Measurements from ENCODE around the gene VPS11. TPM values are rescaled to one million over a fixed set of nuclear protein-coding genes. Genes with fewer than 3 reads are reported as not detected.

Gene VPS11
- total RNA-seq, 2 experiments from 2014 or later: 76.4 to 84.3 TPM

DNA sequence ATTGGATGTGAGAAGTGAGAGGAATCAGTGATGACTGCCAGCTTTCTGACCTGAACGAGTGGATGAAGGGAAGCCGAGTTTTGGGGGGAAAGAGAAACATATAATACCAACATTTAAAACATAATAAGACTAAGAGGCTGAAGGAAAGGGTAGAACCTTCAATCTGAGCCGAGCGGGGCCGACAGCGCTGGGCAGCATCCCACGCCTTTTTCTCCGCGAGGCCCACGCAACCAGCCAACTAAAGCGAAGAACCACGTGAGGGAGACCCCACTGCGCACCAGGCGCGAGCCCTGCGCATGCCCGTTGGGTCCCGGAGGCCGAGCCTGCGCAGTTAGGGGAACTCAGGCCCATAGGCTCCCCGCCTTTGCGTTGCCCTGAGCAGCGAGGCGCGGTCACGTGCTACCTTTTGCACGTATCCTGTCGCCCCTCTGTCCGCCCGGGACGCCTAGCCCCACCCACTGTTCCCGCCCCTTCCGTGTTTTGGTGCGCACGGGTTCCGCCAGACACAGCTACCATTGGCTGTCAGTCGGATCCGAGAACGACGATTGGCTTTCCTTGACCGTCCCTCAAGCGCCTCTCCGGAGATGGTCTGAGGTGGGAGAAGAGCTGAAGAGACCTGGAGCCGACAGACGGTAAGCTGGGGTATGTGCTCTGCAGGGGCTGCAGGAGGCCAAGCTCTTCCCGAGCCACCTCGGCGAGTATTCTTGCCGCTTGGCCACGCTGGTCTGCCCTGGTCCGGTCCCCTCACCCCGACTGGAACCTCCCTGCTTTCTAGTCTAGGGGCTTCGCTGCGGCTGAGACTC lies 53.6 kb downstream of the VPS11 start, which contains the start of gene HINFP:
TSS of gene HINFP (plus strand) at position 573 of the 803 bp plus-strand sequence. CDS start 5,365 bp downstream, outside the sequence.
- Mint-ChIP-seq H3K27ac (peak within 1 kb of the TSS; percentile 85), H3K27me3 (no peaks in the 10 kb centered on the region), H3K36me3 (ENCODE audit: low read depth) (peaks cover 31% of the 10 kb centered on the region), H3K4me3 (peak within 1 kb of the TSS; percentile 91), H3K4me1 (ENCODE audit: low read depth) (peaks cover 47% of the 10 kb centered on the region), H3K9me3 (no peaks in the 10 kb centered on the region)
- Histone ChIP-seq H3K4me3 (ENCODE audit: low read length) (peak within 1 kb of the TSS; percentile 92), H3K4me1 (ENCODE audit: insufficient read depth, low read length) (peaks cover 29% of the 10 kb centered on the region), H3K36me3 (ENCODE audit: insufficient read depth, low read length) (peaks cover 33% of the 10 kb centered on the region), H3K9me3 (ENCODE audit: control insufficient read depth in 1 of 2, insufficient read depth in 1 of 2, low read length in 2 of 2) (no peaks in the 10 kb centered on the region), H3K27me3 (ENCODE audit: control insufficient read depth in 1 of 2, insufficient read depth in 2 of 2, low read length in 2 of 2) (no peaks in the 10 kb centered on the region), H3K27ac (ENCODE audit: low read depth in 1 of 2, low read length in 2 of 2) (peak within 1 kb of the TSS; percentile 75 to 76)
- TF ChIP-seq, protein P1, sequence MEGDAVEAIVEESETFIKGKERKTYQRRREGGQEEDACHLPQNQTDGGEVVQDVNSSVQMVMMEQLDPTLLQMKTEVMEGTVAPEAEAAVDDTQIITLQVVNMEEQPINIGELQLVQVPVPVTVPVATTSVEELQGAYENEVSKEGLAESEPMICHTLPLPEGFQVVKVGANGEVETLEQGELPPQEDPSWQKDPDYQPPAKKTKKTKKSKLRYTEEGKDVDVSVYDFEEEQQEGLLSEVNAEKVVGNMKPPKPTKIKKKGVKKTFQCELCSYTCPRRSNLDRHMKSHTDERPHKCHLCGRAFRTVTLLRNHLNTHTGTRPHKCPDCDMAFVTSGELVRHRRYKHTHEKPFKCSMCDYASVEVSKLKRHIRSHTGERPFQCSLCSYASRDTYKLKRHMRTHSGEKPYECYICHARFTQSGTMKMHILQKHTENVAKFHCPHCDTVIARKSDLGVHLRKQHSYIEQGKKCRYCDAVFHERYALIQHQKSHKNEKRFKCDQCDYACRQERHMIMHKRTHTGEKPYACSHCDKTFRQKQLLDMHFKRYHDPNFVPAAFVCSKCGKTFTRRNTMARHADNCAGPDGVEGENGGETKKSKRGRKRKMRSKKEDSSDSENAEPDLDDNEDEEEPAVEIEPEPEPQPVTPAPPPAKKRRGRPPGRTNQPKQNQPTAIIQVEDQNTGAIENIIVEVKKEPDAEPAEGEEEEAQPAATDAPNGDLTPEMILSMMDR (IDR thresholded peaks at IDR 0.05): no peak
- ATAC-seq (ENCODE audit: poor library complexity) (peak; percentile 96), DNase-seq (peak; percentile 99 to 100 (median 100))
- POLR2A ChIA-PET: interaction anchor here (0.7 to 4.3 kb wide), 12 partner anchors 10 to 330 kb away, joined by 3 to 59 read pairs (median 14); partner anchors contain the start of genes C2CD2L, CBL, DDX6 and DPAGT1
- intact Hi-C loops (cut with DNase I, micrococcal nuclease): loop anchor here (1.0 to 5.0 kb wide), 6 partner anchors 19 to 54 kb away; partner anchors contain the start of genes VPS11 (in 2 of the 2) and NLRX1 (in 1 of the 2)
- CTCF ChIA-PET: interaction anchor here (1.1 to 1.5 kb wide), 4 partner anchors 13 to 65 kb away, joined by 3 to 4 read pairs (median 3); a partner anchor contains a TSS

DNA sequence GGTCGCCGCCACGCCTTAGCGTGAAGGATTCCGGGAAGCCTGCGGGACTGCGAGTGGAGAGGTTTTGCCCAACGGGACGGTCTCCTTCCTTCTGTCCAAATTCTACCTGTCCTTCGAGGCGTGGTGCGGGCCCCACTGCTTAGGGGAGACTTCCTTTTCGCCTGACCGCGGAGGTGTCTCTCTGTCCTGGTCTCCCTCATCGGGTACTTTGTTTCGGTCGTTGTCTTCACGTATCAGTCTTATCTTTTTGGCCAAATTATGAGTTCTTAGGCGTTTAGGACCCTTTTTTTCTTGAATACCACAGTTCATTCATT lies 54.1 kb downstream of the VPS11 start:
- intact Hi-C loops (cut with DNase I, micrococcal nuclease): loop anchor here (1.0 to 5.0 kb wide), 7 partner anchors 13 to 54 kb away; partner anchors contain the start of genes VPS11 (in 2 of the 2) and NLRX1 (in 1 of the 2)
- peaks cover 49% of the 10 kb centered on the region for H3K4me1 Mint-ChIP-seq (ENCODE audit: low read depth)
- POLR2A ChIA-PET: interaction anchor here (0.7 to 4.3 kb wide), 12 partner anchors 10 to 331 kb away, joined by 3 to 59 read pairs (median 14); partner anchors contain the start of genes C2CD2L, CBL, DDX6 and DPAGT1
- peak overlapping the region; percentile 91 for H3K4me3 Mint-ChIP-seq
- CTCF ChIA-PET: interaction anchor here (0.6 to 1.5 kb wide), 3 partner anchors 47 to 1015 kb away, joined by 3 to 4 read pairs (median 3); no protein-coding TSS in a partner anchor
- H3K36me3 Mint-ChIP-seq (ENCODE audit: low read depth): peaks cover 37% of the 10 kb centered on the region
- H3K27me3 Mint-ChIP-seq: no peaks in the 10 kb centered on the region
- H3K36me3 ChIP-seq (ENCODE audit: insufficient read depth, low read length): peaks cover 28% of the 10 kb centered on the region
- TF ChIP-seq, protein P1 (IDR thresholded peaks at IDR 0.05): no peak
- peak overlapping the region; percentile 58 to 75 for H3K27ac ChIP-seq (ENCODE audit: low read depth in 1 of 2, low read length in 2 of 2)
- peaks cover 27% of the 10 kb centered on the region for H3K4me1 ChIP-seq (ENCODE audit: insufficient read depth, low read length)
- DNase-seq (no peak), ATAC-seq (ENCODE audit: poor library complexity) (no peak)
- peak overlapping the region; percentile 85 for H3K27ac Mint-ChIP-seq
- H3K9me3 Mint-ChIP-seq: no peaks in the 10 kb centered on the region
- no peaks in the 10 kb centered on the region for H3K27me3 ChIP-seq (ENCODE audit: control insufficient read depth in 1 of 2, insufficient read depth in 2 of 2, low read length in 2 of 2)
- H3K9me3 ChIP-seq (ENCODE audit: control insufficient read depth in 1 of 2, insufficient read depth in 1 of 2, low read length in 2 of 2): no peaks in the 10 kb centered on the region
- H3K4me3 ChIP-seq (ENCODE audit: low read length): peak overlapping the region; percentile 92

DNA sequence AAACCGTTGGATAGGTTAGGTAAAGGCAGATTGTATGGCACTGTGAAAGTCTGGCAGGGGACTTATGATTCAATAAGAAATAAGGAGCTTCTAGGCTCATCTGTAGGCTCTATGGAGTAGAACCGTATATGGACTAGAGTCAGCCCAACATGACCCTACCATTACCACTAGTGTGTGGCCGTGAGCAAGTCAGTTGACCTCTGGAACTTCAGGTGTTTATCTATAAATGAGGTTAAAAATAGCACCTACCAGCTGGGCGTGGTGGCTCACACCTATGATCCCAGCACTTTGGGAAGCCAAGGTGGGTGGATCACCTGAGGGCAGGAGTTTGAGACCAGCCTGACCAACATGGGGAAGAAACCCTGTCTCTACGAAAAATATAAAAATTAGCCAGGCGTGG lies 58.2 kb downstream of the VPS11 start:
- CTCF ChIA-PET: no interaction called here

More for the DNA sequence above, 58.2 kb downstream of the VPS11 start:
- no peaks in the 10 kb centered on the region for H3K27me3 Mint-ChIP-seq
- H3K9me3 Mint-ChIP-seq: no peaks in the 10 kb centered on the region
- no peak overlapping the region for H3K27ac ChIP-seq (ENCODE audit: low read depth in 1 of 2, low read length in 2 of 2)
- POLR2A ChIA-PET: interaction anchor here (0.7 to 1.6 kb wide), 2 partner anchors 10 to 31 kb away, joined by 3 to 5 read pairs; a partner anchor contains a TSS
- peaks cover 22% of the 10 kb centered on the region for H3K4me1 ChIP-seq (ENCODE audit: insufficient read depth, low read length)
- no peak for DNase-seq
- peaks cover 48% of the 10 kb centered on the region for H3K36me3 ChIP-seq (ENCODE audit: insufficient read depth, low read length)
- no peak overlapping the region for H3K4me3 Mint-ChIP-seq
- intact Hi-C loops (cut with DNase I, micrococcal nuclease): no loop called here
- peaks cover 65% of the 10 kb centered on the region for H3K36me3 Mint-ChIP-seq (ENCODE audit: low read depth)
- H3K27ac Mint-ChIP-seq: no peak overlapping the region
- ATAC-seq (ENCODE audit: poor library complexity): no peak
- TF ChIP-seq, protein P1 (IDR thresholded peaks at IDR 0.05): no peak
- H3K27me3 ChIP-seq (ENCODE audit: control insufficient read depth in 1 of 2, insufficient read depth in 2 of 2, low read length in 2 of 2): no peaks in the 10 kb centered on the region
- H3K4me3 ChIP-seq (ENCODE audit: low read length): no peak overlapping the region
- no peaks in the 10 kb centered on the region for H3K9me3 ChIP-seq (ENCODE audit: control insufficient read depth in 1 of 2, insufficient read depth in 1 of 2, low read length in 2 of 2)
- peaks cover 44% of the 10 kb centered on the region for H3K4me1 Mint-ChIP-seq (ENCODE audit: low read depth)

All from CD4-positive, alpha-beta T cell (primary cell).